AG09319 (cell line): Measurements from ENCODE around the gene IL1RAPL2.

Experiments used
- DNase-seq: peaks from one replicate; pipeline ENCODE4 v3.0.0-alpha.2; 2010; ENCODE audit warnings: low read depth; ENCODE audit errors: extremely low read depth
- CTCF ChIP-seq: IDR thresholded peaks from 2 replicates; pipeline ENCODE4 v1.5.1; 2011; ENCODE audit warnings: low read depth, mild to moderate bottlenecking, inconsistent platforms, low read length, moderate library complexity

IL1RAPL2 gene

GRCh38 chrX:105191878-105192277, 625.9 kb downstream of the IL1RAPL2 start:
- DNase-seq, result no peak
- TF ChIP-seq CTCF, result peak; percentile 21; the same call in 1 of the 2 replicates

- no peak for DNase-seq
- TF ChIP-seq CTCF, result no peak
Observed at GRCh38 chrX:105209406-105209805, 643.4 kb downstream of the IL1RAPL2 start.

- no peak for TF ChIP-seq CTCF
- DNase-seq, result no peak
Observed at GRCh38 chrX:105210258-105210657, 644.3 kb downstream of the IL1RAPL2 start.

GRCh38 chrX:105211066-105211575, 645.1 kb downstream of the IL1RAPL2 start:
- TF ChIP-seq CTCF, result no peak

GRCh38 chrX:105219454-105220401, 653.7 kb downstream of the IL1RAPL2 start:
- no peak for TF ChIP-seq CTCF
- no peak for DNase-seq

More at GRCh38 chrX:105211066-105211575, 645.1 kb downstream of the IL1RAPL2 start:
- DNase-seq, result no peak

GRCh38 chrX:105220636-105221035, 654.6 kb downstream of the IL1RAPL2 start, which contains the start of gene TEX13A:
Gene TEX13A, minus strand, starts transcription at chrX:105220694. Its CDS starts 297 bp downstream, at chrX:105220397.
- no peak for DNase-seq
- no peak for TF ChIP-seq CTCF

- DNase-seq, result no peak
- TF ChIP-seq CTCF, result no peak
Observed at GRCh38 chrX:105221374-105221773, 655.4 kb downstream of the IL1RAPL2 start.
